Astrocyte of the spinal cord (primary cell): ENCODE data around the gene ITPR2.
"Not testable (repeated sequence)": the region's sequence is repeated elsewhere in the genome, so short reads cannot be mapped to it uniquely, and the experiment has no call there.

ENCODE experiments used
- DNase-seq: peaks from one replicate; pipeline ENCODE4 v3.0.0; 2011; ENCODE audit warnings: low read depth, low spot score
- H3K4me3 ChIP-seq: 2 replicates; pipeline ENCODE4 v1.5.1; 2011; ENCODE audit warnings: low read depth, mild to moderate bottlenecking, low read length, moderate library complexity
- in situ Hi-C: cut with HindIII; loops from 2 replicates; pipeline ENCODE4 v1.10.0; 2017; ENCODE audit warnings: low sequenced_read_pairs
- TF ChIP-seq, protein P1 (sequence below): IDR thresholded peaks from 2 replicates; pipeline ENCODE4 v1.5.1; 2012; ENCODE audit warnings: low read depth, mild to moderate bottlenecking, low read length, inconsistent platforms

The ITPR2 gene

DNA sequence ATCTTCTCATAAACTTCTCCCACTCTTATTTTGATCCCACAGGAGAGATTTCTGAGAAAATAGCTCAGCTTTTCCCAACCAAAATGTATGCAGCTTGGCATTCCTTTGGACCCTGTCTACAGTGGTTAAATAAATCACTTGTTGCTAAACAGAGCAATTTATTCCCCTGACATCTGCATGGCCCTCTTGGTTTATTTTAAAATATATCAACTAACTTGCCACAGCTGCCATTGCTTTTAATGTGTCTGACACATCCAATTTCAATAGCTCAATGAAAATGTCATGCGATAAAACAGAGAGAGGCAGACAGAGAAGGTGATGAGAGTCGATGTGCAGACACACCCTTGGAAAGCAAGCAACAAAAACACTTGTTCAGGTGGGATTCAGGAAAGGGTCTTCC is 509.3 kb downstream of the ITPR2 start:
- DNase-seq, result no peak
- H3K4me3 ChIP-seq, result no peak overlapping the region
- TF ChIP-seq, protein P1, sequence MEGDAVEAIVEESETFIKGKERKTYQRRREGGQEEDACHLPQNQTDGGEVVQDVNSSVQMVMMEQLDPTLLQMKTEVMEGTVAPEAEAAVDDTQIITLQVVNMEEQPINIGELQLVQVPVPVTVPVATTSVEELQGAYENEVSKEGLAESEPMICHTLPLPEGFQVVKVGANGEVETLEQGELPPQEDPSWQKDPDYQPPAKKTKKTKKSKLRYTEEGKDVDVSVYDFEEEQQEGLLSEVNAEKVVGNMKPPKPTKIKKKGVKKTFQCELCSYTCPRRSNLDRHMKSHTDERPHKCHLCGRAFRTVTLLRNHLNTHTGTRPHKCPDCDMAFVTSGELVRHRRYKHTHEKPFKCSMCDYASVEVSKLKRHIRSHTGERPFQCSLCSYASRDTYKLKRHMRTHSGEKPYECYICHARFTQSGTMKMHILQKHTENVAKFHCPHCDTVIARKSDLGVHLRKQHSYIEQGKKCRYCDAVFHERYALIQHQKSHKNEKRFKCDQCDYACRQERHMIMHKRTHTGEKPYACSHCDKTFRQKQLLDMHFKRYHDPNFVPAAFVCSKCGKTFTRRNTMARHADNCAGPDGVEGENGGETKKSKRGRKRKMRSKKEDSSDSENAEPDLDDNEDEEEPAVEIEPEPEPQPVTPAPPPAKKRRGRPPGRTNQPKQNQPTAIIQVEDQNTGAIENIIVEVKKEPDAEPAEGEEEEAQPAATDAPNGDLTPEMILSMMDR, result no peak
- in situ Hi-C loops, result no loop called here

DNA sequence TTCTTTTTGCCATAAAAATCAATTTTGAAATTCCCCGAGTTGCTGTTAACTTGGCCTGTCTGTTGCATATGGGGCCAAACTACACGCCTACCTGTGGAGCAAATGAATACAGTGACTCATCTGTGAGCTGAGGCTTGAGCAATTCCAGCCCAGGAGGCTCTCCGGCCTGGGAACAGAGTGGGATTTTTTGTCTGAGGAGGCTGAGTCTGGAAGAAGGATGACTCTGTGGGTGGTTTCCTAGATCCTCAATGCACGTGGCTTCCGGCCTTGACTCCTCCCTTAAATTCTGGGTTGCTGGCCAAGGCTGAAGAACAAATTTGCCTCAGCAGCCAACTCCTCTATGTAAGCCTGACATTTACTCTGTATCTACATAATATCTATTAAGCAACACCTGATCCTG is 513.5 kb downstream of the ITPR2 start:
- in situ Hi-C loops, result no loop called here
- no peak overlapping the region for H3K4me3 ChIP-seq
- peak; percentile 93 for DNase-seq
- TF ChIP-seq, protein P1, result no peak

DNA sequence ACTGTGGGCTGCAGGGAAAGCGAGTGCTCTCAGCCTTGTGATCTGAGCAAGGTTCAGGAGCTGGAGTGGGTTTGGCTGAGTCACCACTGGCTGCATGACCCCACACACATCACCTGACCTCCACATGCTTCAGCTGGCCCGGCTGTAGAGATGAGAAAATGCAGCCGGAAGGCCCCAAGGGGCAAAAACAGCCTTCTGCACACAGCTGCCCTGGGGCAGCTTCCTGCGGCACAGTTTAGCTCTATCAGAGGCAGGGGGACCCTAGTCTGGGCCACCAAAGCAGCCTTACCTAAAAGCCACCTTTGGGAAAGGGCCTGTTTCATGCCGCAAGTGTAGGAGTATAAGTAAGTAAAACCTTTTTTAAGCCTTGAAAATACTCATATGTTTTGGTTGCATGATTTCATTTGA is 514.3 kb downstream of the ITPR2 start:
- in situ Hi-C loops, result no loop called here
- TF ChIP-seq, protein P1, result no peak
- DNase-seq, result peak; percentile 78
- H3K4me3 ChIP-seq, result no peak overlapping the region

DNA sequence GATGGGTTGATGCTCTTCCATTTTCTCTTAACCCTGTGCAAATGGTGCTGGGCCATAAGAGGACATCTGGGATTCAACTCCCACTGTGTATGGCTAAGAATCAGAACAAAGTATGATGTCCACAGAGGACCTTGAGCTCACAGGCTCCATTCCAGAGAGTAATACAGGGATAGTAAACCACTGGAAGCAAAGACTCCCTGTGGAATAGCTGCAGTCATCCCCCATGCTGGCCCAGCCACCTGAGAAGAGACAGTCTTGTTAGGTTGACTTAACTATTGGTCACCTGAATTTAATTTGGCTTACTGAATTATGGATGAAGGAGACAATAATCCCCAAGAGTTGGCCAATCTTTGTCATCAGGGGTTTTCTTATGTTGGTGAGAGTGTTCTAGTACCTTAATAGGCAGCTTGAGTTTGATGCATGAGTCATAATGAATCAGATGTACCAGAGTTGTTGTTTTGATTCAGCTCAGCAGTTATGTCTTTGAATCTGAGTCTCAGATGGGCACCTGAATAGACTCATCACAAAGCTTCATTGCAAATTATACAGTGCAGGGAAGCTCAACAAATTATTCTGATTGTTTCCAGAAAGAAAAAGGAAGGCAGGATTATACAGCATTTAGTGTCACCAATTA is 514.9 kb downstream of the ITPR2 start:
- in situ Hi-C loops, result no loop called here
- TF ChIP-seq, protein P1, result no peak
- DNase-seq, result peak; percentile 83
- no peak overlapping the region for H3K4me3 ChIP-seq

DNA sequence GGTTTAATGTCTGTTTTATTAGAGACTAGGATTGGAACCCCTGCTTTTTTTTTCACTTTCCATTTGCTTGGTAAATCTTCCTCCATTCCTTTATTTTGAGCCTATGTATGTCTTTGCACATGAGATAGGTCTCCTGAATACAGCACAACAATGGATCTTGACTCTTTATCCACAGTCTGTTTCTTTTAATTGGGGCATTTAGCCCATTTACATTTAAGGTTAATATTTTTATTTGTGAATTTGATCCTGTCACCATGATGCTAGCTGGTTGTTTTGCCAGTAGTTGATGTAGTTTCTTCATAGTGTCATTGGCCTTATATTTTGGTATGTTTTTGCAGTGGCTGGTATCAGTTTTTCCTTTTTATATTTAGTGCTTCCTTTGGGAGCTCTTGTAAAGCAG is 518.9 kb downstream of the ITPR2 start:
- DNase-seq, in situ Hi-C loops, H3K4me3 ChIP-seq: not testable (repeated sequence)

DNA sequence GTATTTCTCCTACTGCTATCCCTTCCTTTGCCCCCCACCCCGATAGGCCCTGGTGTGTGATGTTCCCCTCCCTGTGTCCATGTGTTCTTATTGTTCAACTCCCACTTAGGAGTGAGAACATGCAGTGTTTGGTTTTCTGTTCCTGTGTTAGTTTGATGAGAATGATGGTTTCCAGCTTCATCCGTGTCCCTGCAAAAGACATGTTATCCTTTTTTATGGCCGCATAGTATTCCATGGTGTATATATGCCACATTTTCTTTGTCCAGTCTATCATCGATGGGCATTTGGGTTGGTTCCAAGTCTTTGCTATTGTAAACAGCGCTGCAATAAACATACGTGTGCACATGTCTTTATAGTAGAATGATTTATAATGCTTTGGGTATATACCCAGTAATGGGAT is 522.5 kb downstream of the ITPR2 start:
- DNase-seq, H3K4me3 ChIP-seq, in situ Hi-C loops: not testable (repeated sequence)

DNA sequence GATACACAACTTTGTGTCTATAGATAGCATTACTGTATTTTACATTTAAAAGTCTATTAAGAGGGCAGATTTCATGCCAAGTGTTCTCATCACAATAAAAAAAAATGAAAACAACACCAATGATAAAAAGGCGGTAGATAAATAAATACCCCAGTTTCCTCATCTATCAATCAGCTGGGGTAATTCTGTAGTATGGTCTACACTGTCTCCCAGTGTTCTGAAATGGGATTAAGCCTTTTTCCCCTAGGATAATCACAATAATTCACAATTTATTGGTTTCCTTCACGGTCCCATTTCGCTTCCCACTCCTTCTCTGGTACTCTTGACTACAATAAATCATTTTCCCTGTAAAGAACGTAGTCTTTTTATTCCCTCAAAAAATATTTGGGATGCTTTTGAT is 523.4 kb downstream of the ITPR2 start:
- DNase-seq, result no peak
- in situ Hi-C loops, result no loop called here
- no peak overlapping the region for H3K4me3 ChIP-seq
- TF ChIP-seq, protein P1, result no peak

DNA sequence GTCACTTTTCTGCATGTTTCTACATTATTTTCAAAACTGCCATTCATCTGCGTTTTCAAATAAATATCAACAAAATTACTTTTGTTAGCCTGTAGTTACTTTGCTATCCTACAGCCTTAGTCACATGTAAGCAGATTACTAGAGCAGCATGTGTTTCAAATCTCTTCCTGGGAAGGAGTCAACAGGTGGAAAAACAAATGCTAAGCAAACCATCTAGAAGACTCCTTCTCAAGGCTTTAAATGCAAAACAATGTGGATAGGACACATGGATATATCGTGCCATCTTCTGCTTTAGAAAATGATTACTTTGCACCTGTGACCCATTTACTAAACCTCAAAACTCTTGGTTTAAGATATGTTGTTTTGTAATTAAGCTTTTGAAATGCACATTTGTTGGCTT is 528.7 kb downstream of the ITPR2 start:
- TF ChIP-seq, protein P1, result no peak
- in situ Hi-C loops, result no loop called here

More for the DNA sequence above, 528.7 kb downstream of the ITPR2 start:
- no peak overlapping the region for H3K4me3 ChIP-seq
- DNase-seq, result no peak
